Dendritic cell treated with granulocyte-macrophage colony-stimulating factor and Interleukin-4, amounts not matched to agents 40 ng/mL and 50 ng/mL, for 4 days (primary cell): ENCODE results near the gene HOGA1.

Experiments
- H3K27ac Mint-ChIP-seq: one replicate; pipeline ENCODE4 v1.8.0; 2022; ENCODE audit warnings: mild to moderate bottlenecking, mixed read lengths
- H3K27me3 Mint-ChIP-seq: one replicate; pipeline ENCODE4 v1.8.0; 2022; ENCODE audit warnings: mild to moderate bottlenecking, mixed read lengths
- H3K36me3 Mint-ChIP-seq: one replicate; pipeline ENCODE4 v1.8.0; 2022; ENCODE audit warnings: low read depth, mixed read lengths
- H3K4me1 Mint-ChIP-seq: one replicate; pipeline ENCODE4 v1.8.0; 2022; ENCODE audit warnings: low read depth, mixed read lengths
- H3K4me3 Mint-ChIP-seq: one replicate; pipeline ENCODE4 v1.8.0; 2022; ENCODE audit warnings: mild to moderate bottlenecking, moderate library complexity, mixed read lengths
- H3K9me3 Mint-ChIP-seq: one replicate; pipeline ENCODE4 v1.8.0; 2022; ENCODE audit warnings: mixed read lengths
- intact Hi-C: fragments of 100-400 bp; cut with micrococcal nuclease; formaldehyde crosslinking; loops from one replicate; pipeline ENCODE4 v1.15.0; 2022

The HOGA1 gene

DNA sequence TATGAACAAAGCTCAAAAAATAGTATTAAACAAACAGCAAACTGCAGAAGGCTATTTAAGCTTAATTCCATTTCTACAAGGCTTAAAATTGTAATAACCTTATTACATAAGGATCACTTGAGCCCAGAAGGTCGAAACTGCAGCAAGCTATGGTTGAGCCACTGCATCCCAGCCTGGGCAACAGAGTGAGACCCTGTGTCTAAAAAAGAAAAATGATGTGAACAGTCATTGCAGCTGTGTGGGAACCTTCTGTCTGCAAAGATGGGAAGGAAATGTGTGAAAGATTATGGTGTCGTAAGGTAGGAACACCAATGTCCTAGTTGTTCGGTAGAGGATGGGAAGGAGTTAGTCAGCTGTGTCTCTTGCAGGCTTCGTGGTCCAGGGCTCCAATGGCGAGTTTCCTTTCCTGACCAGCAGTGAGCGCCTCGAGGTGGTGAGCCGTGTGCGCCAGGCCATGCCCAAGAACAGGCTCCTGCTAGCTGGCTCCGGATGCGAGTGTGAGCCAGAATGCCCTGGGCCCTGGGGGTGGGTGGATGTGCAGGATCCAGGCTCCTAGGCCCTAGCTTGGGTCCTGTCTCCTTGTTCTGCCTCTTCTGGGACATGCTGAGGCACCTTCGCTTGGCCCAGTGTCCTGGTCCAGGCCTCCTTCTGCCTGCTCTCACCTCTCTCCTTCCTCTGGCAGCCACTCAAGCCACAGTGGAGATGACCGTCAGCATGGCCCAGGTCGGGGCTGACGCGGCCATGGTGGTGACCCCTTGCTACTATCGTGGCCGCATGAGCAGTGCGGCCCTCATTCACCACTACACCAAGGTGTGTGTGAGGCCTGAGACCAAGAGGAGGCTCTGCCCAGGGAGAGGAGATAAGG lies 14.4 kb downstream of the HOGA1 start:
- peaks cover 4% of the 10 kb centered on the region for H3K27me3 Mint-ChIP-seq
- H3K4me3 Mint-ChIP-seq: no peak overlapping the region
- H3K9me3 Mint-ChIP-seq: no peaks in the 10 kb centered on the region
- H3K27ac Mint-ChIP-seq: no peak overlapping the region
- H3K4me1 Mint-ChIP-seq: no peaks in the 10 kb centered on the region
- intact Hi-C loops: no loop called here
- H3K36me3 Mint-ChIP-seq: no peaks in the 10 kb centered on the region

DNA sequence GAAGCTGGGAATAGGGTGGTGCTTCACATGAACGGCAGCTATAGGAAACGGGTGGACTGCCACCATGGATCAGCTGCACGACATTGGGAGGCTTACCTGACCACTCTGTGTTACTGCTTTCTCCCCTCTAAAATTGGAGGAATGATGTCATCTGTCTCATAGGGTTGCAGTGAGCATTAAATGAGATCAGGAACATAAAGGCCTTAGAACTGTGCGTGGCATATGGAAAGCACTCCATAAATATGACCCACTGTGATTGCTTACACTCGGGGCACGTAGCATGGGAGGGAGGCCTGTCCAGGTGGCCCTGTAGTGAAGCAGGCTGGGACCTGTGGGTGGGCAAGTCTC lies 15.1 kb downstream of the HOGA1 start:
- no peaks in the 10 kb centered on the region for H3K36me3 Mint-ChIP-seq
- H3K9me3 Mint-ChIP-seq: no peaks in the 10 kb centered on the region
- no peak overlapping the region for H3K4me3 Mint-ChIP-seq
- H3K4me1 Mint-ChIP-seq: no peaks in the 10 kb centered on the region
- no peak overlapping the region for H3K27ac Mint-ChIP-seq
- intact Hi-C loops: no loop called here
- peaks cover 4% of the 10 kb centered on the region for H3K27me3 Mint-ChIP-seq

GRCh38 chr10:97600616-97601015 lies 16.4 kb downstream of the HOGA1 start:
- no peak overlapping the region for H3K27ac Mint-ChIP-seq
- intact Hi-C loops: no loop called here
- no peaks in the 10 kb centered on the region for H3K36me3 Mint-ChIP-seq
- no peaks in the 10 kb centered on the region for H3K9me3 Mint-ChIP-seq
- H3K4me3 Mint-ChIP-seq: no peak overlapping the region
- no peaks in the 10 kb centered on the region for H3K4me1 Mint-ChIP-seq
- H3K27me3 Mint-ChIP-seq: peaks cover 3% of the 10 kb centered on the region

DNA sequence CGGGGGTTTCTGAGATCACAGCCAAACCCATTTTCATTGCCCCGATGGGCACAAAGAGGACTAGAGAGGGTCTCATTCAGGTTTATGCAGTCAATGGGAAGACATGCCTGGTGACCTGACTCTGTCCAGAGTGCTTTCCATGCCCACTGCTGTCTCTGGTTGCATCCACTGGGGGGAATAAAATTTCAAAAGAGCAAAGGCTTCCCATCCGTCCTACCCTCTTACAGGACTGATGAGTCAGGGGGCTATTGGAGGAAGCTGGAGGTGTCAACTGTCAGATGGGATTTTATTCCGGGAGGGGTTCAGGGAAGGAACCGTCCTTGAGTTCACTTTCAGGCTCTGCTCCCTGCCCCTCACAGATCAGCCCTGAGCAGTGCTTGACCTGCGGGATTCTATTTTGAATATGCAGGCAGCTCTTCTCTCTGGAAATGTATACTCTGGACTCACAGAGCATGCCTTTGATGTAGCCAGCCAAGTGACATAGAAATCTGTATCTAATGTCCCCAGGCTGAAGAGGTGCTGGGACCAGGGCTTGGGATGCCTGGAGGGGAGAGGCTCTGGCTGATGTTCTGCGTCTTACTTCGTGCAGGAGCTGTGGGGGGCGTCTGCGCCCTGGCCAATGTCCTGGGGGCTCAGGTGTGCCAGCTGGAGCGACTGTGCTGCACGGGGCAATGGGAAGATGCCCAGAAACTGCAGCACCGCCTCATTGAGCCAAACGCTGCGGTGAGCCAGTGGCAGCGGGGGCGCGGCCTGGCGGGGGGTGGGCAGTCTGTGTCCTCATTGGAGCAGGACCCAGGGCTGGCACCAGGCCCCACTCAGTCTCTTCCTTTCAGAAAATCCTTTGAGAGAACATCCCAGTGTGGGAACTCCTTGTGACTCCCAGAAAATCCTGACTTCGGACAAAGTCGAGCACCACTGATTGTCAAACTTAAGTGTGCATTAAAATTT lies 17.4 kb downstream of the HOGA1 start:
- Mint-ChIP-seq H3K4me3 (no peak overlapping the region), H3K36me3 (no peaks in the 10 kb centered on the region), H3K27ac (no peak overlapping the region), H3K9me3 (no peaks in the 10 kb centered on the region), H3K27me3 (no peaks in the 10 kb centered on the region), H3K4me1 (no peaks in the 10 kb centered on the region)
- intact Hi-C loops: no loop called here

GRCh38 chr10:97607095-97607636 lies 23.0 kb downstream of the HOGA1 start:
- Mint-ChIP-seq H3K9me3 (no peaks in the 10 kb centered on the region), H3K27ac (no peak overlapping the region), H3K4me3 (no peak overlapping the region), H3K36me3 (no peaks in the 10 kb centered on the region), H3K4me1 (no peaks in the 10 kb centered on the region), H3K27me3 (no peaks in the 10 kb centered on the region)
- intact Hi-C loops: no loop called here

DNA sequence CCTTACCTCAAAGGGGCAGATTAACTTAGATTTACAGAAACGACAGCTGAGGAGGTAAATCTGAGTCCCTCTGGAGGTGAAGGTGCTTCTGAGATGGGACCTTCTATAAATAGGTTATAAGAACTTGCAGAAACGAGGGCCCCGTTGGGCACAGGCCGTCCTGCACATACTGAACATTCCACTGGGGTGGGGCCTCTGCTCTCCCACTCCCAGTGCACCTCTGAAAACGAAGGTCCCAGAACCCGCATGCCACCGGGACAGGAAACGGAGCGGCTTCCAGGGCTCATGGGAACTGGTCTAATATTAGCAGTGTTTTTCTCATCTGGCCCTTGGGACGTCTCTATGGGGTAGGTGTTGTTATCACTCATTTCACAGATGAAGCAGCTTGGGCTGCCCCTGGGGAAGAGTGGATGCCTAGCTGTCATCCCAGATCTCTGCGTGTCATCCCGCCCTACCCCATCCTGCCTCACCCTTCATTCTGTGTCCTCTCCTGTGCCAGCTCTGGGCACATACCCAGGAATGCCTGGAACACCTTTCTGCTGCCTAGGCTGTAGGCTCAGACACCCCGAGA lies 24.9 kb downstream of the HOGA1 start:
- no peaks in the 10 kb centered on the region for H3K27me3 Mint-ChIP-seq
- H3K4me1 Mint-ChIP-seq: no peaks in the 10 kb centered on the region
- no peaks in the 10 kb centered on the region for H3K36me3 Mint-ChIP-seq
- no peak overlapping the region for H3K27ac Mint-ChIP-seq
- H3K4me3 Mint-ChIP-seq: no peak overlapping the region
- intact Hi-C loops: no loop called here
- H3K9me3 Mint-ChIP-seq: no peaks in the 10 kb centered on the region

DNA sequence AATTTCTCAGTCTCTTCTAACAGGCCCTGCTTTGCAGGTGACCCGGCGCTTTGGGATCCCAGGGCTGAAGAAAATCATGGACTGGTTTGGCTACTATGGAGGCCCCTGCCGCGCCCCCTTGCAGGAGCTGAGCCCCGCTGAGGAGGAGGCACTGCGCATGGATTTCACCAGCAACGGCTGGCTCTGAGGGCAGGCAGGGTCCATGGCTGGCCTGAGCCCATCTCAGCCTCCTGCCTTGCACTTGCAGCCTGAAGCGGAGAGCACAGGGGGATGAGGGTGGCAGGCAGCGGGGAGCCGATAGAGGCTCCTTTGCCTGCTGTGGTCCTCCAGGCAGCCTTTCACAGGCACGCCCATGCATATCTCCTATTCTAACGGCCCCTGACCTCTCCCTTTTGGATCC lies 27.3 kb downstream of the HOGA1 start:
- no peaks in the 10 kb centered on the region for H3K4me1 Mint-ChIP-seq
- intact Hi-C loops: loop anchor here (5.0 kb wide), 1 partner anchor 39 kb away; the partner anchor contains the start of gene ANKRD2
- H3K27me3 Mint-ChIP-seq: no peaks in the 10 kb centered on the region
- no peaks in the 10 kb centered on the region for H3K36me3 Mint-ChIP-seq
- H3K9me3 Mint-ChIP-seq: no peaks in the 10 kb centered on the region
- H3K27ac Mint-ChIP-seq: no peak overlapping the region
- H3K4me3 Mint-ChIP-seq: no peak overlapping the region

DNA sequence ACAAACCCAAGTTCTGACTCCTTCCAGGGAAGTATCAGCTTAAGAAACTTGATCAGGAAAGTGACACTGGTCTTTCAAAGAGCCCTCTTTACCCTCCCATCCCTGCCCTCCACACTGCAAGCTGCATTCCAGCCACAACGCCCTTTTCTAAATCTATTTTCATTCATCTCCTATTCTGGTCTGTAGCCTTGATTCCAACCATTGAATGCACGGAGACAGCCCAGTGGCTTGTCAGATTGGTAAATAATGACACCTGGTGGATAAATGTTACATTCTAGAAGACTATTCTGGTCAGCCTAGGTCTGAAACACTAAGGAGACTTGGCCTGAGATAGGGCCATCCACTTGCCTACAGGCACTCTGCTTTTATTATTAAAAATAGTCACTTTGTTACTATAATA lies 28.2 kb downstream of the HOGA1 start:
- Mint-ChIP-seq H3K9me3 (no peaks in the 10 kb centered on the region), H3K27me3 (no peaks in the 10 kb centered on the region), H3K36me3 (no peaks in the 10 kb centered on the region), H3K27ac (no peak overlapping the region), H3K4me1 (no peaks in the 10 kb centered on the region), H3K4me3 (no peak overlapping the region)
- intact Hi-C loops: loop anchor here (5.0 kb wide), 1 partner anchor 40 kb away; the partner anchor contains the start of gene ANKRD2

DNA sequence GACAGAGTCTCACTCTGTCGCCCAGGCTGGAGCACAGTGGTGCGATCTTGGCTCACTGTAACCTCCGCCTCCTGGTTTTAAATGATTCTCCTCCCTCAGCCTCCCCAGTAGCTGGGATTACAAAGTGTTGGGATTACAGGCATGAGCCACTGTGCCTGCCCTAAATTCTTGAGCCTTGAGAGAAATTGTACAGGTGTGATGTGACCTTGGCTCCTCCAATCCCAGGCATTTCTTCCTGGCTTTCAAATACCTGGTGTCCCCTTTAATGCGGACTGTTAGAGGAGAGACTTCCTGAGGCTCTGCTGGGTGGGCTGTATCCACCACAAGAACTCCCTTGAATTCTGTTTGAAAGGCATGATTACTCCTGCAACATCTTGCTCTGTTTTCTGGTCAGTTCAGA lies 34.1 kb downstream of the HOGA1 start:
- Mint-ChIP-seq H3K27ac (no peak overlapping the region), H3K4me3 (no peak overlapping the region), H3K27me3 (no peaks in the 10 kb centered on the region), H3K4me1 (no peaks in the 10 kb centered on the region), H3K36me3 (no peaks in the 10 kb centered on the region), H3K9me3 (no peaks in the 10 kb centered on the region)
- intact Hi-C loops: no loop called here

GRCh38 chr10:97618733-97619132 lies 34.5 kb downstream of the HOGA1 start:
- Mint-ChIP-seq H3K27me3 (no peaks in the 10 kb centered on the region), H3K4me1 (no peaks in the 10 kb centered on the region), H3K27ac (no peak overlapping the region), H3K36me3 (no peaks in the 10 kb centered on the region), H3K4me3 (no peak overlapping the region), H3K9me3 (no peaks in the 10 kb centered on the region)
- intact Hi-C loops: no loop called here

DNA sequence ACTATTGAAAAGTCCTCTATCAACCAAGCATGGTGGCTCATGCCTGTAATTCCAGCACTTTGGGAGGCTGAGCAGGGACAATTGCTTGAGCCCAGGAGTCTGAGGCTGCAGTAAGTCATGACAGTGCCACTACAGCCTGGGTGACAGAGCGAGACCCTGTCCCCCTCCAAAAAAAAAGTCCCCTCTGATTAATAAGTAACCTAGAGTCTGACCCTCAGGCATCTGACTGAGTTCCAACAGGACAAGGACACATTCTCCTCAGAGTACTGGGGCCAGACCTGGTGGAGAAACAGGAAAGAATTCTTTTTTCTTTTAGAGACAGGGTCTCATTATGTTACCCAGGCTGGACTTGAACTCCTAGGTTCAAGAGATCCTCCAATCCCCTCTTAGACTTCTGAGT lies 39.1 kb downstream of the HOGA1 start:
- Mint-ChIP-seq H3K4me1 (no peaks in the 10 kb centered on the region), H3K4me3 (no peak overlapping the region), H3K9me3 (no peaks in the 10 kb centered on the region), H3K36me3 (no peaks in the 10 kb centered on the region), H3K27me3 (no peaks in the 10 kb centered on the region), H3K27ac (no peak overlapping the region)
- intact Hi-C loops: loop anchor here (10.0 kb wide), 1 partner anchor 118 kb away; no protein-coding TSS in a partner anchor

GRCh38 chr10:97627731-97628130 lies 43.5 kb downstream of the HOGA1 start:
- Mint-ChIP-seq H3K4me1 (peaks cover 6% of the 10 kb centered on the region), H3K27ac (no peak overlapping the region), H3K36me3 (no peaks in the 10 kb centered on the region), H3K27me3 (peaks cover 2% of the 10 kb centered on the region), H3K9me3 (no peaks in the 10 kb centered on the region), H3K4me3 (no peak overlapping the region)
- intact Hi-C loops: loop anchor here (10.0 kb wide), 1 partner anchor 123 kb away; no protein-coding TSS in a partner anchor

- H3K27ac Mint-ChIP-seq: no peak overlapping the region
- peaks cover 11% of the 10 kb centered on the region for H3K4me1 Mint-ChIP-seq
- peaks cover 3% of the 10 kb centered on the region for H3K36me3 Mint-ChIP-seq
- no peak overlapping the region for H3K4me3 Mint-ChIP-seq
- peaks cover 2% of the 10 kb centered on the region for H3K27me3 Mint-ChIP-seq
- intact Hi-C loops: loop anchor here (10.0 kb wide), 1 partner anchor 123 kb away; no protein-coding TSS in a partner anchor
- no peaks in the 10 kb centered on the region for H3K9me3 Mint-ChIP-seq
These were observed 44.0 kb downstream of the HOGA1 start for GRCh38 chr10:97628228-97628627.
